Progenitor cell of endocrine pancreas (in vitro differentiated cells): ENCODE measurements around the gene ASCC2. TPM values are rescaled to one million over a fixed set of nuclear protein-coding genes. Genes with fewer than 3 reads are reported as not detected.

Experiments used
- DNase-seq: peaks from one replicate; pipeline ENCODE4 v3.0.0; 2021; ENCODE audit warnings: low spot score; ENCODE audit not compliant: unreplicated experiment
- H3K27ac Mint-ChIP-seq: 2 replicates; pipeline ENCODE4 v1.8.0; 2021; ENCODE audit warnings: mild to moderate bottlenecking, moderate library complexity, mixed read lengths
- H3K27me3 Mint-ChIP-seq: 2 replicates; pipeline ENCODE4 v1.8.0; 2021; ENCODE audit warnings: mixed read lengths
- H3K36me3 Mint-ChIP-seq: 2 replicates; pipeline ENCODE4 v1.8.0; 2022; ENCODE audit warnings: mixed read lengths; ENCODE audit not compliant: insufficient read depth
- H3K4me1 Mint-ChIP-seq: 2 replicates; pipeline ENCODE4 v1.8.0; 2021; ENCODE audit warnings: low read depth, mixed read lengths
- H3K4me3 Mint-ChIP-seq: 2 replicates; pipeline ENCODE4 v1.8.0; 2021; ENCODE audit warnings: low read depth, mild to moderate bottlenecking, moderate library complexity, mixed read lengths
- H3K9me3 Mint-ChIP-seq: 2 replicates; pipeline ENCODE4 v1.8.0; 2021; ENCODE audit warnings: low read depth, mixed read lengths
- CTCF ChIP-seq: fragments of 200-600 bp; sonication (generic); IDR thresholded peaks from one replicate; pipeline ENCODE4 v1.5.0; 2021; ENCODE audit warnings: antibody characterized with exemption, mild to moderate bottlenecking; ENCODE audit not compliant: unreplicated experiment
- total RNA-seq: library from RNA; stranded (reverse); gene quantifications from 2 replicates; pipeline ENCODE4 v1.2.1, GENCODE V29; 2021

Gene ASCC2
- total RNA-seq, 1 donor from 2014 or later = 56.1 TPM

- TF ChIP-seq CTCF = no peak
- Mint-ChIP-seq H3K36me3 (peaks cover 23% of the 10 kb centered on the region), H3K4me1 (peaks cover 7% of the 10 kb centered on the region), H3K27me3 (no peaks in the 10 kb centered on the region), H3K4me3 (no peak overlapping the region), H3K27ac (no peak overlapping the region), H3K9me3 (no peaks in the 10 kb centered on the region)
- no peak for DNase-seq
Measured at GRCh38 chr22:29815580-29815979, 22.5 kb downstream of the ASCC2 start.

- no peaks in the 10 kb centered on the region for H3K27me3 Mint-ChIP-seq
- DNase-seq = no peak
- no peaks in the 10 kb centered on the region for H3K9me3 Mint-ChIP-seq
- peaks cover 7% of the 10 kb centered on the region for H3K4me1 Mint-ChIP-seq
- peaks cover 22% of the 10 kb centered on the region for H3K36me3 Mint-ChIP-seq
- no peak for TF ChIP-seq CTCF
- H3K27ac Mint-ChIP-seq = no peak overlapping the region
- H3K4me3 Mint-ChIP-seq = no peak overlapping the region
Measured at GRCh38 chr22:29814003-29814402, 24.1 kb downstream of the ASCC2 start.

- no peak overlapping the region for H3K27ac Mint-ChIP-seq
- peaks cover 7% of the 10 kb centered on the region for H3K4me1 Mint-ChIP-seq
- peaks cover 19% of the 10 kb centered on the region for H3K36me3 Mint-ChIP-seq
- no peaks in the 10 kb centered on the region for H3K27me3 Mint-ChIP-seq
- no peak for DNase-seq
- H3K4me3 Mint-ChIP-seq = no peak overlapping the region
- TF ChIP-seq CTCF = peak; percentile 39
- H3K9me3 Mint-ChIP-seq = no peaks in the 10 kb centered on the region
Measured at GRCh38 chr22:29813563-29813962, 24.5 kb downstream of the ASCC2 start.

GRCh38 chr22:29813126-29813525, 24.9 kb downstream of the ASCC2 start:
- Mint-ChIP-seq H3K36me3 (peaks cover 20% of the 10 kb centered on the region), H3K4me3 (no peak overlapping the region), H3K27me3 (no peaks in the 10 kb centered on the region), H3K27ac (no peak overlapping the region), H3K9me3 (no peaks in the 10 kb centered on the region), H3K4me1 (peaks cover 7% of the 10 kb centered on the region)
- no peak for TF ChIP-seq CTCF
- no peak for DNase-seq

GRCh38 chr22:29811377-29811776, 26.7 kb downstream of the ASCC2 start:
- DNase-seq = no peak
- no peak for TF ChIP-seq CTCF
- Mint-ChIP-seq H3K4me3 (no peak overlapping the region), H3K27ac (no peak overlapping the region), H3K36me3 (peaks cover 24% of the 10 kb centered on the region), H3K9me3 (no peaks in the 10 kb centered on the region), H3K4me1 (peaks cover 7% of the 10 kb centered on the region), H3K27me3 (no peaks in the 10 kb centered on the region)
